GM10248 (cell line): Measurements from ENCODE around the gene GDE1.

ENCODE experiments used
- CTCF ChIA-PET: fragments of 300-600 bp; sonication (Branson Sonifier 250); formaldehyde crosslinking; extraction: SDS; loops from one replicate; lab custom pipeline; 2021; ENCODE audit warnings: antibody characterized with exemption; lab: Yijun Ruan, JAX
- POLR2A ChIA-PET: fragments of 350-650 bp; sonication (Branson Sonifier 250); formaldehyde crosslinking; extraction: SDS; loops from one replicate; lab custom pipeline; 2020; ENCODE audit warnings: antibody characterized with exemption; lab: Yijun Ruan, JAX
- DNase-seq: peaks from one replicate; pipeline ENCODE4 v3.0.0; 2012; ENCODE audit errors: extremely low spot score
- TF ChIP-seq, protein P1 (sequence below): IDR thresholded peaks from 2 replicates; pipeline ENCODE4 v1.5.1; 2012; ENCODE audit warnings: mild to moderate bottlenecking, low read depth; ENCODE audit errors: extremely low read depth, missing control alignments, control extremely low read depth

The GDE1 gene

GRCh38 chr16:19458722-19459379 is 63.0 kb downstream of the GDE1 start:
- no peak for DNase-seq
- TF ChIP-seq, protein P1, sequence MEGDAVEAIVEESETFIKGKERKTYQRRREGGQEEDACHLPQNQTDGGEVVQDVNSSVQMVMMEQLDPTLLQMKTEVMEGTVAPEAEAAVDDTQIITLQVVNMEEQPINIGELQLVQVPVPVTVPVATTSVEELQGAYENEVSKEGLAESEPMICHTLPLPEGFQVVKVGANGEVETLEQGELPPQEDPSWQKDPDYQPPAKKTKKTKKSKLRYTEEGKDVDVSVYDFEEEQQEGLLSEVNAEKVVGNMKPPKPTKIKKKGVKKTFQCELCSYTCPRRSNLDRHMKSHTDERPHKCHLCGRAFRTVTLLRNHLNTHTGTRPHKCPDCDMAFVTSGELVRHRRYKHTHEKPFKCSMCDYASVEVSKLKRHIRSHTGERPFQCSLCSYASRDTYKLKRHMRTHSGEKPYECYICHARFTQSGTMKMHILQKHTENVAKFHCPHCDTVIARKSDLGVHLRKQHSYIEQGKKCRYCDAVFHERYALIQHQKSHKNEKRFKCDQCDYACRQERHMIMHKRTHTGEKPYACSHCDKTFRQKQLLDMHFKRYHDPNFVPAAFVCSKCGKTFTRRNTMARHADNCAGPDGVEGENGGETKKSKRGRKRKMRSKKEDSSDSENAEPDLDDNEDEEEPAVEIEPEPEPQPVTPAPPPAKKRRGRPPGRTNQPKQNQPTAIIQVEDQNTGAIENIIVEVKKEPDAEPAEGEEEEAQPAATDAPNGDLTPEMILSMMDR = no peak
- CTCF ChIA-PET = no interaction called here
- POLR2A ChIA-PET = no interaction called here
